Endodermal cell (in vitro differentiated cells): ENCODE results near the gene ZNF660. TPM values are rescaled to one million over a fixed set of nuclear protein-coding genes. Genes with fewer than 3 reads are reported as not detected.

ENCODE experiments used
- DNase-seq: peaks from one replicate; pipeline ENCODE4 v3.0.0-alpha.2; 2017
- H3K27ac ChIP-seq: 2 replicates; pipeline ENCODE4 v1.5.1; 2013; ENCODE audit warnings: mild to moderate bottlenecking, low read depth, low read length, moderate library complexity
- H3K27me3 ChIP-seq: 2 replicates; pipeline ENCODE4 v1.6.1; 2013; ENCODE audit warnings: mild to moderate bottlenecking, low read length, moderate library complexity; ENCODE audit not compliant: insufficient read depth, control insufficient read depth, poor library complexity, severe bottlenecking
- H3K36me3 ChIP-seq: 2 replicates; pipeline ENCODE4 v1.7.0; 2013; ENCODE audit warnings: mild to moderate bottlenecking, low read length, moderate library complexity; ENCODE audit not compliant: control insufficient read depth, insufficient read depth
- H3K4me1 ChIP-seq: one replicate; pipeline ENCODE4 v1.7.0; 2013; ENCODE audit warnings: low read length; ENCODE audit not compliant: control insufficient read depth, insufficient read depth
- H3K4me3 ChIP-seq: 2 replicates; pipeline ENCODE4 v1.5.1; 2013; ENCODE audit warnings: mild to moderate bottlenecking, low read length, moderate library complexity
- H3K9ac ChIP-seq: 2 replicates; pipeline ENCODE4 v1.6.1; 2013; ENCODE audit warnings: mild to moderate bottlenecking, low read length, moderate library complexity; ENCODE audit not compliant: poor library complexity, severe bottlenecking; ENCODE audit errors: extremely low read depth
- H3K9me3 ChIP-seq: 2 replicates; pipeline ENCODE4 v1.6.1; 2013; ENCODE audit warnings: mild to moderate bottlenecking, low read length, moderate library complexity; ENCODE audit not compliant: control insufficient read depth
- H3K27ac Mint-ChIP-seq: 2 replicates; pipeline ENCODE4 v1.8.0; 2020; ENCODE audit warnings: mixed read lengths
- H3K27me3 Mint-ChIP-seq: 2 replicates; pipeline ENCODE4 v1.8.0; 2021; ENCODE audit warnings: mild to moderate bottlenecking, mixed read lengths; ENCODE audit not compliant: insufficient read depth
- H3K36me3 Mint-ChIP-seq: 2 replicates; pipeline ENCODE4 v1.8.0; 2020; ENCODE audit warnings: low read depth, mixed read lengths
- H3K4me1 Mint-ChIP-seq: 2 replicates; pipeline ENCODE4 v1.8.0; 2020; ENCODE audit warnings: mixed read lengths
- H3K4me3 Mint-ChIP-seq: 2 replicates; pipeline ENCODE4 v1.8.0; 2020; ENCODE audit warnings: mild to moderate bottlenecking, moderate library complexity, mixed read lengths
- H3K9me3 Mint-ChIP-seq: 2 replicates; pipeline ENCODE4 v1.8.0; 2020; ENCODE audit warnings: mild to moderate bottlenecking, mixed read lengths
- CTCF ChIP-seq: fragments of 200-600 bp; sonication (generic); conservative IDR thresholded peaks from 2 replicates; pipeline ENCODE4 v1.5.0; 2021; ENCODE audit warnings: antibody characterized with exemption, mild to moderate bottlenecking
- WGBS, 2 experiments: methylation state at CpG; one replicate each; pipeline versions ENCODE4 v1.1.5 to v1.1.7; 2013; ENCODE audit warnings: missing lambda C conversion rate in 2 of 2, mixed read lengths in 1 of 2; ENCODE audit not compliant: insufficient coverage in 1 of 2, insufficient read length in 1 of 2; 5-methylcytosine and 5-hydroxymethylcytosine counted together
- total RNA-seq, 2 donors: library from RNA; stranded (reverse); fragmentation: NEBNext Ultra II Directional in 1 of 2; extraction: Animal tissue kit (Norgen Biotek cat#: 25700) in 1 of 2; gene quantifications; 2 replicates in 1 of 2; 3 replicates in 1 of 2; pipeline ENCODE4 v1.2.1, GENCODE V29; 2021

ZNF660 gene
- total RNA-seq, 2 donors from 2014 or later = 18.1 to 19.9 TPM

GRCh38 chr3:44561076-44561475 lies 23.7 kb upstream of the ZNF660 start:
- no peak for TF ChIP-seq CTCF
- Histone ChIP-seq H3K9ac (no peak overlapping the region), H3K36me3 (peaks cover 55% of the 10 kb centered on the region), H3K4me3 (no peak overlapping the region), H3K27me3 (no peaks in the 10 kb centered on the region), H3K4me1 (no peaks in the 10 kb centered on the region), H3K9me3 (peaks cover 63% of the 10 kb centered on the region), H3K27ac (no peak overlapping the region)
- Mint-ChIP-seq H3K9me3 (peaks cover 73% of the 10 kb centered on the region), H3K36me3 (peaks cover 96% of the 10 kb centered on the region), H3K27me3 (no peaks in the 10 kb centered on the region), H3K4me1 (peaks cover 1% of the 10 kb centered on the region), H3K4me3 (no peak overlapping the region), H3K27ac (no peak overlapping the region)
- 83 to 100% methylated on average over 1 of the region's 1 CpG for WGBS, 2 experiments
- DNase-seq = no peak

- Histone ChIP-seq H3K9ac (no peak overlapping the region), H3K4me1 (no peaks in the 10 kb centered on the region), H3K4me3 (peak overlapping the region; percentile 36), H3K36me3 (peaks cover 56% of the 10 kb centered on the region), H3K27me3 (no peaks in the 10 kb centered on the region), H3K27ac (no peak overlapping the region), H3K9me3 (peaks cover 61% of the 10 kb centered on the region)
- DNase-seq = no peak
- WGBS, 2 experiments = 85 to 97% methylated on average over 3 of the region's 3 CpGs
- H3K27ac Mint-ChIP-seq = no peak overlapping the region
- H3K27me3 Mint-ChIP-seq = no peaks in the 10 kb centered on the region
- peaks cover 76% of the 10 kb centered on the region for H3K9me3 Mint-ChIP-seq
- peaks cover 96% of the 10 kb centered on the region for H3K36me3 Mint-ChIP-seq
- no peaks in the 10 kb centered on the region for H3K4me1 Mint-ChIP-seq
- TF ChIP-seq CTCF = no peak
- no peak overlapping the region for H3K4me3 Mint-ChIP-seq
Measured at GRCh38 chr3:44562147-44562546, 22.6 kb upstream of the ZNF660 start.

- H3K27me3 Mint-ChIP-seq = no peaks in the 10 kb centered on the region
- peaks cover 95% of the 10 kb centered on the region for H3K36me3 Mint-ChIP-seq
- H3K36me3 ChIP-seq = peaks cover 50% of the 10 kb centered on the region
- no peak overlapping the region for H3K27ac Mint-ChIP-seq
- no peak overlapping the region for H3K9ac ChIP-seq
- peaks cover 65% of the 10 kb centered on the region for H3K9me3 Mint-ChIP-seq
- TF ChIP-seq CTCF = no peak
- no peaks in the 10 kb centered on the region for H3K4me1 ChIP-seq
- peaks cover 39% of the 10 kb centered on the region for H3K9me3 ChIP-seq
- H3K27ac ChIP-seq = no peak overlapping the region
- no peaks in the 10 kb centered on the region for H3K27me3 ChIP-seq
- no peak overlapping the region for H3K4me3 ChIP-seq
- H3K4me1 Mint-ChIP-seq = no peaks in the 10 kb centered on the region
- 92 to 100% methylated on average over 1 of the region's 1 CpG for WGBS, 2 experiments
- DNase-seq = no peak
- no peak overlapping the region for H3K4me3 Mint-ChIP-seq
Measured at GRCh38 chr3:44568561-44568960, 16.2 kb upstream of the ZNF660 start.
